Osteoblast (primary cell): ENCODE data around the gene ATP13A2. TPM values are rescaled to one million over a fixed set of nuclear protein-coding genes. Genes with fewer than 3 reads are reported as not detected.

Experiments
- DNase-seq: peaks from one replicate; pipeline ENCODE4 v3.0.0; 2011; ENCODE audit warnings: low spot score, mixed read lengths; ENCODE audit not compliant: insufficient read length; ENCODE audit errors: missing footprints
- H2AFZ ChIP-seq: 2 replicates; pipeline ENCODE4 v1.6.0; 2011; ENCODE audit warnings: mild to moderate bottlenecking, low read length
- H3K27ac ChIP-seq: 2 replicates; pipeline ENCODE4 v1.5.1; 2011; ENCODE audit warnings: mild to moderate bottlenecking, low read depth, low read length, moderate library complexity
- H3K27me3 ChIP-seq: 2 replicates; pipeline ENCODE4 v1.6.0; 2012; ENCODE audit warnings: mild to moderate bottlenecking, control low read depth, inconsistent platforms, low read length, moderate library complexity; ENCODE audit not compliant: insufficient read depth
- H3K36me3 ChIP-seq: 2 replicates; pipeline ENCODE4 v1.5.1; 2011; ENCODE audit warnings: mild to moderate bottlenecking, low read length, control low read depth, moderate library complexity; ENCODE audit not compliant: insufficient read depth
- H3K4me1 ChIP-seq: 2 replicates; pipeline ENCODE4 v1.5.1; 2011; ENCODE audit warnings: mild to moderate bottlenecking, low read length, control low read depth, moderate library complexity; ENCODE audit not compliant: insufficient read depth
- H3K4me2 ChIP-seq: 2 replicates; pipeline ENCODE4 v1.6.0; 2011; ENCODE audit warnings: mild to moderate bottlenecking, low read length; ENCODE audit not compliant: insufficient read depth
- H3K4me3 ChIP-seq: fragments of 200-600 bp; sonication (generic); 3 replicates; pipeline ENCODE4 v1.5.1; 2012; ENCODE audit warnings: mild to moderate bottlenecking, low read length, inconsistent platforms; ENCODE audit not compliant: insufficient read depth
- H3K79me2 ChIP-seq: 2 replicates; pipeline ENCODE4 v1.6.0; 2012; ENCODE audit warnings: mild to moderate bottlenecking, low read length, control low read depth, inconsistent platforms; ENCODE audit not compliant: insufficient read depth
- H3K9me3 ChIP-seq: 2 replicates; pipeline ENCODE4 v1.5.1; 2011; ENCODE audit warnings: low read depth, low read length, control low read depth
- H4K20me1 ChIP-seq: 2 replicates; pipeline ENCODE4 v1.6.0; 2012; ENCODE audit warnings: mild to moderate bottlenecking, low read length, control low read depth; ENCODE audit not compliant: insufficient read depth
- total RNA-seq: library from RNA; depleted of rRNA; stranded (reverse); fragments of >200 nt; gene quantifications from 2 replicates; pipeline ENCODE4 v1.2.3, GENCODE V29; 2012
- TF ChIP-seq, protein P1 (sequence below): IDR thresholded peaks from 2 replicates; pipeline ENCODE4 v1.5.1; 2011; ENCODE audit warnings: mild to moderate bottlenecking, low read depth, low read length, moderate library complexity; ENCODE audit errors: extremely low read depth

ATP13A2 gene
- total RNA-seq, 1 donor, result 34.4 TPM

GRCh38 chr1:17007121-17007520, 4.6 kb downstream of the ATP13A2 start:
- Histone ChIP-seq H3K4me2 (no peak overlapping the region), H4K20me1 (peaks cover 51% of the 10 kb centered on the region), H3K36me3 (peaks cover 14% of the 10 kb centered on the region), H3K27ac (no peak overlapping the region), H3K27me3 (no peaks in the 10 kb centered on the region), H3K4me3 (no peak overlapping the region), H2AFZ (no peak overlapping the region), H3K79me2 (peaks cover 13% of the 10 kb centered on the region), H3K4me1 (peaks cover 30% of the 10 kb centered on the region), H3K9me3 (no peaks in the 10 kb centered on the region)
- TF ChIP-seq, protein P1, sequence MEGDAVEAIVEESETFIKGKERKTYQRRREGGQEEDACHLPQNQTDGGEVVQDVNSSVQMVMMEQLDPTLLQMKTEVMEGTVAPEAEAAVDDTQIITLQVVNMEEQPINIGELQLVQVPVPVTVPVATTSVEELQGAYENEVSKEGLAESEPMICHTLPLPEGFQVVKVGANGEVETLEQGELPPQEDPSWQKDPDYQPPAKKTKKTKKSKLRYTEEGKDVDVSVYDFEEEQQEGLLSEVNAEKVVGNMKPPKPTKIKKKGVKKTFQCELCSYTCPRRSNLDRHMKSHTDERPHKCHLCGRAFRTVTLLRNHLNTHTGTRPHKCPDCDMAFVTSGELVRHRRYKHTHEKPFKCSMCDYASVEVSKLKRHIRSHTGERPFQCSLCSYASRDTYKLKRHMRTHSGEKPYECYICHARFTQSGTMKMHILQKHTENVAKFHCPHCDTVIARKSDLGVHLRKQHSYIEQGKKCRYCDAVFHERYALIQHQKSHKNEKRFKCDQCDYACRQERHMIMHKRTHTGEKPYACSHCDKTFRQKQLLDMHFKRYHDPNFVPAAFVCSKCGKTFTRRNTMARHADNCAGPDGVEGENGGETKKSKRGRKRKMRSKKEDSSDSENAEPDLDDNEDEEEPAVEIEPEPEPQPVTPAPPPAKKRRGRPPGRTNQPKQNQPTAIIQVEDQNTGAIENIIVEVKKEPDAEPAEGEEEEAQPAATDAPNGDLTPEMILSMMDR, result no peak
- peak; percentile 69 for DNase-seq

- Histone ChIP-seq H3K9me3 (no peaks in the 10 kb centered on the region), H3K4me3 (no peak overlapping the region), H3K27ac (no peak overlapping the region), H4K20me1 (peaks cover 47% of the 10 kb centered on the region), H3K36me3 (peaks cover 29% of the 10 kb centered on the region), H3K79me2 (peaks cover 7% of the 10 kb centered on the region), H3K4me2 (no peak overlapping the region), H3K4me1 (peaks cover 16% of the 10 kb centered on the region), H2AFZ (no peak overlapping the region), H3K27me3 (no peaks in the 10 kb centered on the region)
- DNase-seq, result peak; percentile 18
- TF ChIP-seq, protein P1, result no peak
These were observed 6.4 kb downstream of the ATP13A2 start for GRCh38 chr1:17005365-17005740.

GRCh38 chr1:17004466-17005364, 7.0 kb downstream of the ATP13A2 start:
- no peak overlapping the region for H3K4me2 ChIP-seq
- peaks cover 5% of the 10 kb centered on the region for H3K79me2 ChIP-seq
- peak overlapping the region; percentile 59 for H3K27ac ChIP-seq
- no peak overlapping the region for H2AFZ ChIP-seq
- H4K20me1 ChIP-seq, result peaks cover 45% of the 10 kb centered on the region
- DNase-seq, result peak; percentile 84
- H3K4me1 ChIP-seq, result peaks cover 13% of the 10 kb centered on the region
- TF ChIP-seq, protein P1, result no peak
- H3K9me3 ChIP-seq, result no peaks in the 10 kb centered on the region
- H3K36me3 ChIP-seq, result peaks cover 29% of the 10 kb centered on the region
- no peak overlapping the region for H3K4me3 ChIP-seq
- H3K27me3 ChIP-seq, result no peaks in the 10 kb centered on the region

GRCh38 chr1:17002524-17002902, 9.2 kb downstream of the ATP13A2 start:
- no peaks in the 10 kb centered on the region for H3K79me2 ChIP-seq
- no peaks in the 10 kb centered on the region for H3K27me3 ChIP-seq
- H3K4me1 ChIP-seq, result peaks cover 13% of the 10 kb centered on the region
- H3K36me3 ChIP-seq, result peaks cover 37% of the 10 kb centered on the region
- no peak overlapping the region for H3K27ac ChIP-seq
- H4K20me1 ChIP-seq, result peaks cover 28% of the 10 kb centered on the region
- TF ChIP-seq, protein P1, result no peak
- H3K4me3 ChIP-seq, result no peak overlapping the region
- H3K4me2 ChIP-seq, result no peak overlapping the region
- DNase-seq, result no peak
- no peaks in the 10 kb centered on the region for H3K9me3 ChIP-seq
- H2AFZ ChIP-seq, result no peak overlapping the region
